Heart left ventricle (tissue), 13 donors: ENCODE measurements around the gene ADAM8.

Source experiments
- CTCF ChIP-seq, 12 donors: fragments of 200-600 bp; sonication (generic) in 4 of 12; IDR thresholded peaks; one replicate each; pipeline versions ENCODE4 v1.5.0 to v1.8.0; 2018 to 2022; ENCODE audit warnings: antibody characterized with exemption in 12 of 12, mild to moderate bottlenecking in 5 of 12
- POLR2A ChIP-seq, 2 donors: fragments of 450-650 bp; IDR thresholded peaks; one replicate each; pipeline ENCODE4 v1.6.1; 2017; ENCODE audit warnings: antibody characterized with exemption in 2 of 2, mild to moderate bottlenecking in 2 of 2, moderate library complexity in 2 of 2
- donor health status: ischemic (EF 13 %, LVEDD 7.1; RV severe dilation, severe dysfunction).
- donor health status: DM: no; HTN: yes; CAD: no.
- donor health status: DM: no; HTN: no; CAD: no.
- donor health status: ischemic (EF 25% LVEDD 6.9; RV normal size, moderate dysfunction).
- donor health status: ischemic (EF 25% LVEDD 5.7; RV mildly dilated, moderate dysfunction).
- donor health status: ischemic (EF 35%, LVEDD 5.7; RV mildly dilated, moderate dysfunction).
- donor health status: nonischemic (EF 11% LVEDD 7.7; RV severe dilation, severe dysfunction).
- donor health status: DM: yes; HTN: yes; CAD: no.
- donor health status: PGD.
- donor health status: ischemic (EF 29% LVEDD 5.4; RV normal size, mild dysfunction).
- donor health status: nonischemic (EF 23%, LVEDD 6.1; RV moderate dilation, normal function).

- TF ChIP-seq POLR2A (IDR thresholded peaks at IDR 0.05) (no peak), CTCF (IDR thresholded peaks at IDR 0.05) (no peak)
These were observed 5.0 kb downstream of the ADAM8 start for GRCh38 chr10:133271521-133272300.
